ENCODE data around the gene RAD52.
A peak's percentile ranks its signal among the peaks of the same experiment; 100 is the strongest.

The RAD52 gene

GRCh38 chr12:969821-970220 lies 20.3 kb upstream of the RAD52 start:
- no peak for TF ChIP-seq CTCF (IDR thresholded peaks at IDR 0.05; ENCODE audit: borderline replicate concordance, control extremely low read depth, extremely low read depth, insufficient read depth, missing control alignments)
- in situ Hi-C loops (cut with MboI; ENCODE audit: low sequenced_read_pairs, unreplicated experiment): no loop called here
- no peak for DNase-seq (ENCODE audit: low spot score)

GRCh38 chr12:968545-968944 lies 19.1 kb upstream of the RAD52 start:
- in situ Hi-C loops (cut with MboI; ENCODE audit: low sequenced_read_pairs, unreplicated experiment): no loop called here
- DNase-seq (ENCODE audit: low spot score): no peak
- TF ChIP-seq CTCF (IDR thresholded peaks at IDR 0.05; ENCODE audit: borderline replicate concordance, control extremely low read depth, extremely low read depth, insufficient read depth, missing control alignments): no peak

DNA sequence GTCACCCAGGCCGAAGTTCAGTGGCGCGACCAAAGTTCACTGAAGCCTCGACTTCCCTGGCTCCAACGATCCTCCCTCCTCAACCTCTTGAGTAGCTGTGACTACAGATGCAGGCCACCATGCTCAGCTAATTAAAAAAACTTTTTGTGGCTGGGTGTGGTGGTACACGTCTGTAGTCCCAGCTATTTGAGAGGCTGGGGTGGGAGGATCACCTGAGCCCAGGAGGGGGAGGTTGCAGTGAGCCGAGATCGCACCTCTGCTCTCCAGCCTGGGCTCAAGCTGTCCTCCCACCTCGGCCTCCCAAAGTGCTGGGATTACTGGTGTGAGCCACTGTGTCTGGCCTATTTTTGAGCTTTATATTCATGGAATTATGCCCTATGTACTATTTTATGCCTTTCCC lies 18.1 kb upstream of the RAD52 start:
- no peak for TF ChIP-seq CTCF (IDR thresholded peaks at IDR 0.05; ENCODE audit: borderline replicate concordance, control extremely low read depth, extremely low read depth, insufficient read depth, missing control alignments)
- no peak for DNase-seq (ENCODE audit: low spot score)
- in situ Hi-C loops (cut with MboI; ENCODE audit: low sequenced_read_pairs, unreplicated experiment): no loop called here

DNA sequence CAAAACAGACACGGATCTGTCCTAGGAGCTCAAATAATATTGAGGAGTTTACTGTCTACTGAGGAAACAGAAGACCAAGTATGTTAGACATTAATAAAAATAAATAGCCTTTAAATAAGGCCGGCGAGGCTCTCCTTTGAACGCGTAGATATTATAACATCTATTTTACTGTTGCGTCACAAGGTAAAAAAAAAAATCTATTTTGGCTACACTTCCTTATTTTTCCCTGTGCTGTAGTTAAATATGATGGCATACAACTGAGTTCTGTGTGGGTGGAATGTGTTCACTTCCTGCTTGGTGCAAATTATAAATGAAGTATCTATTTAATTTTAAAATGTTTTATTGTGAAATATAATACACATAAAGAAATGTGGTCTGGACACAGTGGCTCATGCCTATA lies 17.2 kb upstream of the RAD52 start:
- DNase-seq (ENCODE audit: low spot score): no peak
- in situ Hi-C loops (cut with MboI; ENCODE audit: low sequenced_read_pairs, unreplicated experiment): no loop called here
- TF ChIP-seq CTCF (IDR thresholded peaks at IDR 0.05; ENCODE audit: borderline replicate concordance, control extremely low read depth, extremely low read depth, insufficient read depth, missing control alignments): no peak

DNA sequence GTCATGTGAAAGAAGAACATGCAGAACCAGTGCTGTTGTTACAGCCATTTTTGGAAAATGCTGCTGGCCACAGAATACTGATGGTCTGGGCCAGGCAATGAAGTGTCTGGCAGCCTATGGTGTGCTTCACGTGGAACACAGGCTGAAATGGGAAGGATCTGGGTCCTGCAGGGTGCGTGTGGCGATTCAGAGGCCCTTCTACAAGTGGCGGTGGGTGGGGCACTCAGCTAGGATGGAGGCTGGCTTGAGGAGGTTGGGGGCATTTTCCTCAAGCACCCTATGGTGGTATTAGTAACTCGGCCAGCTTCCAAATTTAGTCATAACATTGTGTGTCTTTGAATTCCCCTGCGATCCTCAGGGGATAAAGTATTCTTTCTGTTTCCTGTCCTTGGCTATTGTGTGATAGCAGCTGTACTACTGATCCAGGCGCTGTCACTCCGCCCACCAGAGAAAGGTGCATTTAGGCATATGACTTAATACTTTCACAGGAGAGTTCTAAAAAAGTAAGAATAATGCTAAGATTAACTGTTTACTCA lies 9.2 kb upstream of the RAD52 start:
- in situ Hi-C loops (cut with MboI; ENCODE audit: low sequenced_read_pairs, unreplicated experiment): loop anchor here (10.0 kb wide), 2 partner anchors 136 to 384 kb away; no protein-coding TSS in a partner anchor
- peak; percentile 70 for DNase-seq (ENCODE audit: low spot score)
- TF ChIP-seq CTCF (IDR thresholded peaks at IDR 0.05; ENCODE audit: borderline replicate concordance, control extremely low read depth, extremely low read depth, insufficient read depth, missing control alignments): no peak

- no peak for DNase-seq (ENCODE audit: low spot score)
- in situ Hi-C loops (cut with MboI; ENCODE audit: low sequenced_read_pairs, unreplicated experiment): loop anchor here (10.0 kb wide), 2 partner anchors 139 to 381 kb away; no protein-coding TSS in a partner anchor
- no peak for TF ChIP-seq CTCF (IDR thresholded peaks at IDR 0.05; ENCODE audit: borderline replicate concordance, control extremely low read depth, extremely low read depth, insufficient read depth, missing control alignments)
These were observed 6.4 kb upstream of the RAD52 start for GRCh38 chr12:955939-956338.
